HG02840 (cell line): ENCODE measurements around the gene CPNE6.

ENCODE experiments used
- ATAC-seq: cut with Tn5 transposase; IDR thresholded peaks from one replicate; pipeline ENCODE4 v1.9.1; 2021; ENCODE audit warnings: mild to moderate bottlenecking, moderate library complexity, moderate number of reproducible peaks; ENCODE audit not compliant: unreplicated experiment, low FRiP score

CPNE6 gene

GRCh38 chr14:24082411-24083080 is 11.2 kb downstream of the CPNE6 start:
- ATAC-seq, result no peak

- ATAC-seq, result no peak
These were observed 12.1 kb downstream of the CPNE6 start for GRCh38 chr14:24083462-24083861.

GRCh38 chr14:24084440-24084839 is 13.1 kb downstream of the CPNE6 start:
- no peak for ATAC-seq

- ATAC-seq, result no peak
These were observed 13.9 kb downstream of the CPNE6 start for GRCh38 chr14:24085215-24085614.

- ATAC-seq, result no peak
These were observed 15.0 kb downstream of the CPNE6 start for GRCh38 chr14:24086193-24086955.

- no peak for ATAC-seq
These were observed 15.6 kb downstream of the CPNE6 start for GRCh38 chr14:24087004-24087403.

GRCh38 chr14:24088095-24088494 is 16.7 kb downstream of the CPNE6 start:
- ATAC-seq, result no peak

GRCh38 chr14:24089890-24090289 is 18.5 kb downstream of the CPNE6 start:
- ATAC-seq, result no peak

GRCh38 chr14:24092110-24092504 is 20.7 kb downstream of the CPNE6 start:
- no peak for ATAC-seq

GRCh38 chr14:24092505-24093206 is 21.3 kb downstream of the CPNE6 start:
- ATAC-seq, result no peak

- no peak for ATAC-seq
These were observed 22.0 kb downstream of the CPNE6 start for GRCh38 chr14:24093207-24093900.

GRCh38 chr14:24093901-24094840 is 22.8 kb downstream of the CPNE6 start, which contains the start of gene PCK2:
PCK2 (plus strand) TSS chr14:24094311; CDS start chr14:24094406, 95 bp downstream.
- peak; percentile 34 for ATAC-seq

- peak; percentile 3 for ATAC-seq
These were observed 23.5 kb downstream of the CPNE6 start for GRCh38 chr14:24094841-24095270.

- ATAC-seq, result peak; percentile 43
These were observed 24.1 kb downstream of the CPNE6 start for GRCh38 chr14:24095271-24096068.

- ATAC-seq, result no peak
These were observed 25.3 kb downstream of the CPNE6 start for GRCh38 chr14:24096545-24097181.

- ATAC-seq, result no peak
These were observed 27.0 kb downstream of the CPNE6 start for GRCh38 chr14:24098229-24098926.

GRCh38 chr14:24098927-24099813 is 27.8 kb downstream of the CPNE6 start:
- no peak for ATAC-seq
